ENCODE results near the gene SH3TC2.

SH3TC2 gene

GRCh38 chr5:148996270-148996669, 66.6 kb downstream of the SH3TC2 start:
- DNase-seq, result no peak

DNA sequence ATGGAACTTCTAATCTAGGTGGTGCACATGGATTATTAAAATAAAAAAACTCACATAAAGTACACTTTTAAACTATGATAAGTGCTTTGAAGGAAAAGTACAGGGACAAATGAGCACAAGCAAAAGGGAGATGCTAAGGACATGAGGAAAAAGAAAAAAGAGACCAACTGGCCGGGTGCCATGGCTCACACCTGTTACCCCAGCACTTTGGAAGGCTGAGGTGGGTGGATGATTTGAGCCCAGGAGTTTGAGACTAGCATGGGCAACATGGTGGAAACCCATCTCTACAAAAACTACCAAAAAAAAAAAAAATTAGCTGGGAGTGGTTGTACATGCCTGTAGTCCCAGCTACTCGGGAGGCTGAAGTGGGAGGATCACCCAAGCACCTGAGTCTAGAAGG, 67.1 kb downstream of the SH3TC2 start:
- DNase-seq, result no peak

GRCh38 chr5:148993283-148993936, 69.5 kb downstream of the SH3TC2 start:
- no peak for DNase-seq

GRCh38 chr5:148992265-148992664, 70.6 kb downstream of the SH3TC2 start:
- no peak for DNase-seq

DNA sequence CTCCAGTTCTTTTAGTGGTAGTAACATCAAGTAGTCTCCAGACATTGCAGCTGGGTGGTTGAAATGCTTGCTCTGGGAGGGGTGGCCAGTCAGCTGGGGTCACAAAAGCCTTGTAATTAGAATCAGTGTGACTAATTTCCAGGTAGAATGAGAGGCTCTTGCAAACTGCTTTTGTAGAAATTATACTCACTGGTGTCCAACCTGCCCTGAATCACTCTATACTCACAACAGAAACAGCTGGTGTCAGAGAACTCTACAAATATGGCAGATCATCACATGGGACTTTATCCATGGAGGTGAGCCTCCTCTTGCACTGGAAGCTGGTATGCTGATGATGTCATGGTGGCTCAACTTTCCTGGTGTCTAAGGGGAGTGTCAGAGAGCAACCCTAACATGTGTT, 71.3 kb downstream of the SH3TC2 start:
- no peak for DNase-seq

DNA sequence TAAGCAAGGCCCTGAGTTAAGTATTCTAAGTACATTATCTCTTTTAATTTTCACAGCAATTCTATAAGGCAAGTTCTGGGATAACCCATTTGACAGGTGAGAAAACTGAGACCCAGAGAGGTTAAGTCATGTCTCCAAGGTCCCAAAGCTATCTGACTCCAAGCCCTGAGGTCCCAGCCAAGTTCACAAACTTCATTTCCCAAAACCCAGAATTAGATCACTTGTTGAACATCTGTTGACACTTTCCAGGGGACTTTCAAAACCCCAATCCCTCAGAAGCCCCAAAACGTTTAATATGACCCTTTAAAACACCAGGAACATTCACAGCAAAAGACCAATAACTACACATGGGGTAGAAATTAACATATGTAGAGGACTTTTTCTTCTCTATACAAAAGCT, 72.0 kb downstream of the SH3TC2 start:
- DNase-seq, result no peak

DNA sequence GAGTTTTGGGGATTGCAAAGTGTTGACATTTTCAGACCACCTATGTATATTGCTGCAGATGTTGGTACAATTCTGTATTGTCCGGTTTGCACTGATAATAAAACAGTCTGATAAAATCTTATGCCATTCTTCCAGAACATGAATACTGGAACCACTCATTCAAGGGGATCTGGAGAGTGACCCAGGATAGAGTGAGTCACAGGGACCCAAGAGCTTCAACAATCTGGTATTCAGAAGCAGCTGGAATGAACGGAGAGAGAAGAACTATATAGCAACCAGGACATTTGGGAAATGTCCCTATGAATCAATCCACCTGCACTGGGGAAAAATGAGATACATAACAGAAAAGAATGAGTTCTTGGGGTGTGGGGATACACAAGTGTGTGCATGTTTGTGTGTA, 73.3 kb downstream of the SH3TC2 start:
- no peak for DNase-seq

DNA sequence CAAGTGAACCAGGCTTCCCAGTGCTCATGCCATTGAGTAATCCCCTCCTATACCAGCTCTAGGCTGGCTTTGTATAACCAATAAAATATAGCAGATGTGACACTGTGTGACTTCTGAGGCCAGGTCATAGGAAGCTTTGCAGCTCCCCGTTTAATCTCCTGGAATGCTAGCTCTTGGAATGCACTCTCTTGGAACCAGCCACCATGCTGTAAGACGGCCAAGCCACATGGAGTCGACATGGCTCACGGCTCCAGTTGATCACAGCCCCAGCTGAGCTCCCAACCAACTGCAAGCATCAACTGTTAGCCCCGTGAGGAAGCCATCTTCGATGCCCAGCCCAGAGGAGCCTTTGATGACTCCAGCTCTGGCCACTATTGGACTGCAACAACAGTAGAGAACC, 74.5 kb downstream of the SH3TC2 start:
- no peak for DNase-seq

- DNase-seq, result no peak
Measured at GRCh38 chr5:148986636-148987035, 76.2 kb downstream of the SH3TC2 start.

DNA sequence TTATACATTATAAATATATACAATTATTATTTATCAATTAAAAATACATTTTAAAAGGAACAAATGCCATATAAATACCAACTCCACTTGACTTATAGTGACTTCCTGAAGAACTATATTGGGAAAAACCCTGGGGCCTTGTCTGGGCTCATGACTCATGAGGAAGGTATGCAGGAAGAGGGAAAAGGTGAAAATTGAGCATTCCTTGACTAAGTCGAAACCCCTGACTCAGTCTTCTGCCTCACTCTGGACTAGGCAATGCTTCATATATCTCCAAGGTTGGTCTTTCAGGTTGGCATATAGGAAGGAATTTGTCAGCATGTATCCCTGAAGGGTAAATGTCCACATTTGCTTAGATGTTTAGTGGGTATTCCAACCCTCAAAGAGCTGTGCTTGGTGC, 78.5 kb downstream of the SH3TC2 start:
- DNase-seq, result no peak

DNA sequence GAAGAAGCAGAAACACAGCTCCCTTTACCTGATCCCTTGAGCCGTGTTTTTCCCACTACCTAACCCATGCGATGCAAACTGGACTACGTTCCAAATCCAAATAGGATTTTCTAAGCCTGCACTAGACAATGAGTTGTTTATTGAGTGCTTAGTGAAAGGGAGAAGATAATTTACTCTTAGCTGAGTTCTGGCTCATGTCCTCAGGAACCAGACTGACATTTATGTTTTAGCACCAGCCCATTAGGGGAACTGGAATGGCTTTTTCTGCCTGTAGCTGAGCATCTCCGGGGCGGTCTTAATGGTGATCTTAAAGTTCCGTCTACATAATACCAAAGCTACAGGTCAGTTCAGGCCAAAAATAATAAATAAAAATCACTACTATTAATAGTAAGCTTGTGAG, 81.5 kb downstream of the SH3TC2 start:
- DNase-seq, result no peak

GRCh38 chr5:148980731-148981130, 82.1 kb downstream of the SH3TC2 start:
- no peak for DNase-seq

DNA sequence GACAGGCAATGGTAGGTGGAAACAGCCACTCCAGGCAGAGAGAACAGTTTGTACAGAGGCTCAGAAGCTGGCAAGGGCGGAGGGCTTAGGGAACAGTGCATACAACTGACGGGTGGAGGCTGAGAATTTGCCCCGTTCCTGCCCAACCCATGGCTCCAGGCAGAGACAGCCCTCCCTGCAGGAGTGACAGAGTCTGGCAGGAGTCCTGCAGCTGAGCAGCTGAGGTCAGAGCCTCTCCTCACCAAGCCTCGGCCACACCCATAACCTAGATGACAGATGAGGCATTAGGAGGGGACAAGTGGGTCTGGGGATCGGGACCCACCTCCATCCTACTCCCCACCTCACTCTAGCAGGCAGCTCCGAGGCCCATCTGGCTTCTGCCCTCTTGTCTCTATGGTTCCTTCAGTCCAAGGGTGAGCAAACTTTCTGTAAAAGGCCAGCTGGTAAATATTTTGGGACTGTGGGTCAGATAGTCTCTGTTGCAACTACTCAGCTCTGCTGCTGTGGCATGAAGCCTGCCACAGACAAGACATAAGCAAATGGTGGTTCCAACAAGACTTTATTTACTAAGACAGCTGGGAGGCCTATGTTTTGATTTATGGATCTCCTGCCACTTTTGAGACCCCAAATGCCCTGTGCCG, 83.7 kb downstream of the SH3TC2 start:
- no peak for DNase-seq

GRCh38 chr5:148978370-148979082, 84.3 kb downstream of the SH3TC2 start:
- no peak for DNase-seq

DNA sequence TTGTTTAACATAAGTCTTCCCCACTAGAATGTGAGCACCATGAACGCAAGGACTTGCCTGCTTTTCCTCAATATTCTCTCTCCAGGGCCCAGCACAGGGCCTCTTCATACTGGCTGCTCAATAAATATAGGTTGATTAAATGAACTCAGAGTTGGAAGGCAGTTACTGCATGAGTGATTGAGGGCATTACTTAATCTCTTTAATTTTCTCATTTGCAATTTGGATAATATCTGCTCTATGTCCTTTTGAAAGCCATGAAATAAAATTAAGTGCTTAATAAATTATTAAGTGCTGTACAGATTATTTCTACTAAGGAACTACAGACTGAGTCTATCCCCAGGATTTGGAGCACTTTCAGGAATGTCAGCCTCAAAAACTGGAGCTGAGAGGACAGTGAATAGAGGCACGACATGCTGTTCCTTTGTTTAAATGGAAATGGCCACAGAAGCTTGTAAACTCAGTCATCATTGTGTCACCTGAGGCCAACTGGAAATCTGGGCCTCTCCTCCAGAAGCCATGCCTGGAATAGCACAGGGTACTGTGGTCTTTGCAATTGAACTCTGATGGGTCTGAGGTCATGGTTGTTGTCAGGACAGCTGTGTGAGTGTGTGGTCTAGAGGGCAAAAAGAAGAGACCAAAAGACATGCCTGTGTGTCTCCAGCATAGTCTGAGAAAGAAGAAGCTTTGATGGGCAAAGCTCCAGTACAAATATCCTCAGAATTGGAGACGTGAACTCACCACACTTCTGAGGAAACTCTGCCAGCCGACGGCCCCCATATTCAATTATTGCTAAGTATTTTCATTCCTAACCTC, 86.1 kb downstream of the SH3TC2 start:
- no peak for DNase-seq

DNA sequence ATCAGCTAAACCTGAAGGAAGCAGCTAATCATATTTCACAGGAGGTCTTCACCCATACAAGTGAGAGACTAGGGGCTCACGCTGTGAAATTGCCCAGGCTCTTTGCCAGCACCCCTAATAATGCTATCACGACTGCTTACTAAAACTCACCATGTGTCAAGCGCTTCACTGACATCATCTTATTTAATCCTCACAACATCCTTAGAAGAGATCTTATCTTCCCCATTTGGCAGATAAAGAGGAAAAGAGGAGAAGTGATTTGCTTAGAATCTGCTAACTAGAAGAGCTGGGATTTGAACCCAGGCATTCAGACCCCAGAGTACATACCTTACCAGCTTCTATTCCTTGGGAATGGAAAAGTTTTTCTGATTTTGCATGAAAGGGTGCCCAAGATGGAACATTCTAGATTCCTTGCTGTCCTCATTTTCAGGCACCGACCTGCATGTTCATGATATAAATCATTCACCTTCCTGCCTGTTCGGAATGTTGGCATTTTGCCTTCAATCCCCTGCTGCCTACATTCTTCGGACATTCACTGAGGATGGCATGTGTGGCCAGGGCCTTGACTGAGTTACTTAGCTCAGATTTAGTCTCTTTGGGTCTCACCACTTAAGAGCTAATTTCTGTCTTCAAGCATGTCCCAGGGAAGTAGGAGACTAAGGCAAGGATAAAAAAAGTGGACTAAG, 88.1 kb downstream of the SH3TC2 start:
- DNase-seq, result no peak

DNA sequence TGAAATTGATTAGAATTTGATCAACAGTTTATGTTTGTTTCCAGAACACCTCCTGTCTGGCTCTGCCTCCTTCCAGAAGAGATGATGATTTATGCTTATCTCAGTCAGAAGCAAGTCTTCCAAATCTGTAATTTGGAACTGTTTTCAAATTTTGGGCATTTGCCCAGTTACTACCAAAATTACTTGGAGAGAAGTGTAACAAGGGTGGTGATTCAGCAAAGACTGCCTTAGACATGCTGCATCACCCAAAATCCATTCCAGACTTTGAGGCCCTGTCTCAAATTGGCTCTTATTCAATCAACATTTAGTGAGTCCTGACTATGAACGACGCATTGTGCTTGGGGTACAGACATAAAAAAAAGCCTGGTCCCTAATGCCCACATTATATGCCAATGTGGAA, 89.4 kb downstream of the SH3TC2 start:
- no peak for DNase-seq

- DNase-seq, result no peak
Measured at GRCh38 chr5:148972974-148973374, 89.9 kb downstream of the SH3TC2 start.

GRCh38 chr5:148972396-148972795, 90.5 kb downstream of the SH3TC2 start:
- no peak for DNase-seq

DNA sequence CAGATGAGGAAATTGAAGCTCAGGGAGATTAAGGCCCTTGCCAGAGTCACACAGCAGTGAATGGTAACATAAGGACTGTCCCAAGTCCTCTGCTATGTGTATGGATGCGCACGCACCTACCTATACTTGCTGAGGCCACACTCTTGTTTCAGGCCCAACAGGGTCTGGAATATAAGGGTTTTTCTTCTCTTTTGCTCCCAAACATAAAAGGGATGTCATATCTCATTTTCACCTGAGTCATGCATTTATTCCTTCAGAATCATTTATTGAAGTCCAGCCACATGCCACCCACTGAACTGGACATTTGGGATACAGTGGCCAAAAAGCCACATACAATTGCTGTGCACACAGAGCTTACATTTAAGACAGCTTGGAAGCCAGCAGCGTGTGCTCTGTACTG, 92.0 kb downstream of the SH3TC2 start:
- DNase-seq, result no peak

DNA sequence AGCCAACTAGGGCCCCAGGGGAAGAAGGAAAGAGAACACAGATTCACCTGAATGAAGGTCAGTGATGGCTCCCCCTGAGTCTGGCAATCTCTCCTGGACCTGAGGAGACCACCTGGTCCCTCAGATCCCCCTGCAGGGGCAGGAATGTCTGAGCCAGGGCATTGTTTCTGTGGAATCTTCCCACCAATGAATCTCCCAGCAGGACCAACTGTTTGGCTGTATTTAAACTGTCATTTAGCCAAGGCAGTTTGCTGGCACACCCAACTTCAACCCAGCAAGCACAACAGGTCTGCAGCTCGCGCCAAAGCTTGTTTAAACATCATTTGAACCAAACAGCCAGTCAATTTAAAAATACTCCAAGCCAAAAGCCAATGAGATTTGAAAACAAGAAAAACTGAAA, 92.6 kb downstream of the SH3TC2 start:
- no peak for DNase-seq

DNA sequence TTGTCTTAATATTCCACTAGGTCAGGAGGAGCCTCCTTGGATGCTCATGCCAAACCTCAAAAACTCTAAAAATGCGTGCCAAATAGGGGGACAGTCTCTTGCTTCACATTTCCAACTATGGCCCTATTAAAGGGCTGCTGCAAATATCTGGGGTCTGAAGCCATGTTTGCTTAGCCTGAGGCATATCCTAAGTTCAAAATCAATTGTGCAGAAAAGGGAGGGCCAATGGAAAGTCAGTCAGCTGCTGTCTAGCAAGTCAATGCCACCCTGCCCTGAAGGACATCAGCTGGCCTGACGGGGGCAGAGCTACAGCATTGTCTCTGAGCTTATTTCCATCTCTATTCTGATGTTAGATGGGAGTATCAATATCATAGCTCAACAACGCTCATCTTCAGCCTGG, 93.6 kb downstream of the SH3TC2 start:
- DNase-seq, result no peak

DNA sequence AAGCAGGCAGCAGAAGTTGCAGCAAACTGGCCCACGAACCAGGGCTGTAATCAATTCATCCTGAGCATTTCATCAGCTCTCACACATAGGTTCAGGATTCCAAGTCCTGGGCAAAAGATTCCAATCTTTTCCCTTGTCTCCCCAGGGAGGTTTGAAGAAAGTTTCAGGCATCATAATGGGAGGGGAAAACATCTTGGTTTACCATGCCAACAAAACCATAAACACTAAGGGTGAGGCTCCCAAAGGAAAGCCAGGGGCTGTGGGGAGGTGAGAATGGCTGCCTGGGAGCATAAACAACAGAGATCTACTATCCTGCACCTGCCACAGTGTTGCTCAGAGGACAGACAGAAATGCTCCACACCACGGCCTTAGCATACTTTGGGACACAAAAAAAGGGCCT, 94.6 kb downstream of the SH3TC2 start:
- DNase-seq, result no peak

Data from CD4-positive, alpha-beta T cell treated with Interleukin-17A for 1 hour (primary cell).